OCI-LY3 (cell line): ENCODE measurements around the gene RFWD3.
"Not testable (repeated sequence)": the region's sequence is repeated elsewhere in the genome, so short reads cannot be mapped to it uniquely, and the experiment has no call there.

Experiments used
- EZH2phosphoT487 ChIP-seq: fragments of 200-600 bp; shearing (Covaris generic); IDR thresholded peaks from 2 replicates; pipeline ENCODE4 v1.6.1; 2018; ENCODE audit warnings: antibody characterized with exemption, mixed run types, low read depth
- TF ChIP-seq, protein P1 (sequence below): fragments of 200-600, 300-600 bp; sonication (generic); IDR thresholded peaks from 2 replicates; pipeline ENCODE4 v1.5.1; 2014; ENCODE audit warnings: antibody characterized with exemption, low read length, low read depth

DNA sequence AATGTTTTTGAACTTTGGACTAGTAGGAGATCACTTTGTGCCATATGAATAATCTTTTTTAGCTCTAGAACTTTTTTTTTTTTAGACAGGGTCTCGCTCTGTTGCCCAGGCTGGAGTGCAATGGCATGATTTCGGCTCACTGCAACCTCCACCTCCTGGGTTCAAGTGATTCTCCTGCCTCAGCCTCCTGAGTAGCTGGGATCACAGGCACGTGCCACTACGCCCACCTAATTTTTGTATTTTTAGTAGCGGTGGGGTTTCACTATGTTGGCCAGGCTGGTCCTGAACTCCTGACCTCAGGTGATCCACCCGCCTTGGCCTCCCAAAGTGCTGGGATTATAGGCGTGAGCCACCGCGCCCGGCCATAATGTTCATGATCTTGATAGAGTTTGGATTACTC lies 2.2 kb upstream of the RFWD3 start:
- TF ChIP-seq, protein P1, sequence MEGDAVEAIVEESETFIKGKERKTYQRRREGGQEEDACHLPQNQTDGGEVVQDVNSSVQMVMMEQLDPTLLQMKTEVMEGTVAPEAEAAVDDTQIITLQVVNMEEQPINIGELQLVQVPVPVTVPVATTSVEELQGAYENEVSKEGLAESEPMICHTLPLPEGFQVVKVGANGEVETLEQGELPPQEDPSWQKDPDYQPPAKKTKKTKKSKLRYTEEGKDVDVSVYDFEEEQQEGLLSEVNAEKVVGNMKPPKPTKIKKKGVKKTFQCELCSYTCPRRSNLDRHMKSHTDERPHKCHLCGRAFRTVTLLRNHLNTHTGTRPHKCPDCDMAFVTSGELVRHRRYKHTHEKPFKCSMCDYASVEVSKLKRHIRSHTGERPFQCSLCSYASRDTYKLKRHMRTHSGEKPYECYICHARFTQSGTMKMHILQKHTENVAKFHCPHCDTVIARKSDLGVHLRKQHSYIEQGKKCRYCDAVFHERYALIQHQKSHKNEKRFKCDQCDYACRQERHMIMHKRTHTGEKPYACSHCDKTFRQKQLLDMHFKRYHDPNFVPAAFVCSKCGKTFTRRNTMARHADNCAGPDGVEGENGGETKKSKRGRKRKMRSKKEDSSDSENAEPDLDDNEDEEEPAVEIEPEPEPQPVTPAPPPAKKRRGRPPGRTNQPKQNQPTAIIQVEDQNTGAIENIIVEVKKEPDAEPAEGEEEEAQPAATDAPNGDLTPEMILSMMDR = not testable (repeated sequence)
- TF ChIP-seq EZH2phosphoT487 = not testable (repeated sequence)
